ENCODE data around the gene SRMS. TPM values are rescaled to one million over a fixed set of nuclear protein-coding genes. Genes with fewer than 3 reads are reported as not detected.

SRMS gene
- total and polyA plus RNA-seq, 4 donors = 0.06 TPM; not detected in 3

DNA sequence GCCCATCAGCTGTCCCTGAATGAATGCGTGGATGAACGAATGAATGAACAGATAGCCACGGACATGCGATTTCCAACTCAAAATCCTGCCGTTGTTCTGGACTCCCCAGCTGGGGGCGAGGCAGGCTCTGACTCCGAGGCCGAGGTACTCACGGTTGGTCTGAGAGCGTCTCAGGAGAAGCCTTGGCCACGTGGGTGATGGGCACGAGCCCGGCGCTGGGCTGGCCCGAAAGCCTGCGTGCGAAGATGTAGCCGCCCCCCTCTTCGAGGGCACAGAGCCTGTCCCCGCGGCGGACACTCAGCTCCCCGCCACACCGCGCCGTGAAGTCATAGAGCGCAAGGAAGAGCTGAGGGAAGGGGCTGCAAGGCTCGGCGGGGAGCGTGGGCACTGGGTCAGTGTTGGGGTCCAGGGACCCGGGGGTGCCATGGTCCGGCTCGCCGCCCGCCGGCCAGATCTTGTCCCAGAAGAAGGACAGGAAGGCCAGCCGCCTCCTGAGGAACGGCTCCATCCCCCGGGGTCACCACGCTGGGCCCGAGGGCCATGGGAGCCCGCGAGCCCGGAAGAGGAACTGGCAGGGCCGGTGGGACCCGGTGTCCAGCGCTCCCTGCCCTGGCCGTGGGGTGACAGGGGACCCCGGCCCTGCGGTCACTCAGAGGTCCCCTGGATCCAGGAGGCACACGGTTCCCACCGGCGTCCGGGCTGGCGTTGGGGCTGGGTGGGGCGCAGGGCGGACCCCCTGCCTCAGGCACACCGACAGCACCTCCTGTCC is 409 bp downstream of the SRMS start:
- WGBS, 2 donors = 48 to 70% methylated on average over 50 to 58 of the region's 58 CpGs
- DNase-seq = no peak
- Histone ChIP-seq H3K27ac (ENCODE audit: low read depth in 1 of 2, low read length in 1 of 2) (no peak overlapping the region), H3K9me3 (ENCODE audit: control insufficient read depth in 4 of 4, insufficient read depth in 3 of 4, low read length in 3 of 4) (no peaks in the 10 kb centered on the region), H3K4me3 (no peak overlapping the region), H3K9ac (ENCODE audit: insufficient read depth in 1 of 2, low read length in 2 of 2) (no peak overlapping the region), H3K27me3 (ENCODE audit: control insufficient read depth in 3 of 3, insufficient read depth in 3 of 3, low read length in 2 of 3) (peaks cover 0 to 28% (median 12%) of the 10 kb centered on the region in 3 donors), H3K4me1 (ENCODE audit: control insufficient read depth in 5 of 5, insufficient read depth in 5 of 5, low read length in 5 of 5) (no peaks in the 10 kb centered on the region), H3K36me3 (ENCODE audit: control insufficient read depth in 4 of 4, insufficient read depth in 4 of 4, low read length in 4 of 4) (no peaks in the 10 kb centered on the region)
- ATAC-seq (ENCODE audit: insufficient read depth, low FRiP score) = no peak
- TF ChIP-seq, protein P1, sequence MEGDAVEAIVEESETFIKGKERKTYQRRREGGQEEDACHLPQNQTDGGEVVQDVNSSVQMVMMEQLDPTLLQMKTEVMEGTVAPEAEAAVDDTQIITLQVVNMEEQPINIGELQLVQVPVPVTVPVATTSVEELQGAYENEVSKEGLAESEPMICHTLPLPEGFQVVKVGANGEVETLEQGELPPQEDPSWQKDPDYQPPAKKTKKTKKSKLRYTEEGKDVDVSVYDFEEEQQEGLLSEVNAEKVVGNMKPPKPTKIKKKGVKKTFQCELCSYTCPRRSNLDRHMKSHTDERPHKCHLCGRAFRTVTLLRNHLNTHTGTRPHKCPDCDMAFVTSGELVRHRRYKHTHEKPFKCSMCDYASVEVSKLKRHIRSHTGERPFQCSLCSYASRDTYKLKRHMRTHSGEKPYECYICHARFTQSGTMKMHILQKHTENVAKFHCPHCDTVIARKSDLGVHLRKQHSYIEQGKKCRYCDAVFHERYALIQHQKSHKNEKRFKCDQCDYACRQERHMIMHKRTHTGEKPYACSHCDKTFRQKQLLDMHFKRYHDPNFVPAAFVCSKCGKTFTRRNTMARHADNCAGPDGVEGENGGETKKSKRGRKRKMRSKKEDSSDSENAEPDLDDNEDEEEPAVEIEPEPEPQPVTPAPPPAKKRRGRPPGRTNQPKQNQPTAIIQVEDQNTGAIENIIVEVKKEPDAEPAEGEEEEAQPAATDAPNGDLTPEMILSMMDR (IDR thresholded peaks at IDR 0.05; ENCODE audit: control extremely low read depth, extremely low read depth) = no peak

DNA sequence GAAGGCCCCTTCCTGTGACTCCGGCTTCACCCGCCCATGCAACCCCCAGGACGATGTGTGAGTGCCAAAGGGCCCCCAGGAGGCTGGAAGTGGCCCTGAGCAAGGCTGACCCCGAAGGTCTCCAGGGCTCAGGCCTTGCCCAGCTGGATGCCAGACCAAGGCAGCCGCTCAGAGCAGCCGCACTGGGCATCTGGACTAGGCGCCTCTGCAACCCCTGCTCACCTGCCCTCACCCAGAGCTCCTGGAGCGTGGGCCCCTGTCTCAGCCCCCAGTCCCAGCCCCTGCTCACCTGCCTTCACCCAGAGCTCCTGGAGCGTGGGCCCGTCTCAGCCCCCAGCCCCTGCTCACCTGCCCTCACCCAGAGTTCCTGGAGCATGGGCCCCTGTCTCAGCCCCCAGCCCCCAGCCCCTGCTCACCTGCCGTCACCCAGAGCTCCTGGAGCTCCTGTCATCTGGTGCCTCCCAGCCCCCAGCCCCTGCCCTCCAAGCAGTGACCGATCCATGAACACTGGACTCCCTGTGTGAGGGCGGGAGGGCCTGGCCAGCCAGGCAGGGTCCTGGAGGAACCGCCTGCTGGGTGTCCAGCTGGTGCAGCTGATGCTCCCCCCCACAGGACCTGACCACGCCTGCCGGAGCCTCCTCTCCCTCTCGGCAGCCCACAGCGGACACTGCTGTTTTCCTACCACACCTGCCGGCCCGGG is 1.1 kb downstream of the SRMS start:
- H3K9ac ChIP-seq (ENCODE audit: insufficient read depth in 1 of 2, low read length in 2 of 2) = no peak overlapping the region
- peaks cover 0 to 28% (median 12%) of the 10 kb centered on the region in 3 donors for H3K27me3 ChIP-seq (ENCODE audit: control insufficient read depth in 3 of 3, insufficient read depth in 3 of 3, low read length in 2 of 3)
- ATAC-seq (ENCODE audit: insufficient read depth, low FRiP score) (no peak), DNase-seq (no peak)
- no peak overlapping the region for H3K27ac ChIP-seq (ENCODE audit: low read depth in 1 of 2, low read length in 1 of 2)
- H3K9me3 ChIP-seq (ENCODE audit: control insufficient read depth in 4 of 4, insufficient read depth in 3 of 4, low read length in 3 of 4) = no peaks in the 10 kb centered on the region
- H3K36me3 ChIP-seq (ENCODE audit: control insufficient read depth in 4 of 4, insufficient read depth in 4 of 4, low read length in 4 of 4) = no peaks in the 10 kb centered on the region
- H3K4me3 ChIP-seq = no peak overlapping the region
- TF ChIP-seq, protein P1 (IDR thresholded peaks at IDR 0.05; ENCODE audit: control extremely low read depth, extremely low read depth) = no peak
- H3K4me1 ChIP-seq (ENCODE audit: control insufficient read depth in 5 of 5, insufficient read depth in 5 of 5, low read length in 5 of 5) = no peaks in the 10 kb centered on the region
- 76 to 87% methylated on average over 18 to 20 of the region's 20 CpGs for WGBS, 2 donors

DNA sequence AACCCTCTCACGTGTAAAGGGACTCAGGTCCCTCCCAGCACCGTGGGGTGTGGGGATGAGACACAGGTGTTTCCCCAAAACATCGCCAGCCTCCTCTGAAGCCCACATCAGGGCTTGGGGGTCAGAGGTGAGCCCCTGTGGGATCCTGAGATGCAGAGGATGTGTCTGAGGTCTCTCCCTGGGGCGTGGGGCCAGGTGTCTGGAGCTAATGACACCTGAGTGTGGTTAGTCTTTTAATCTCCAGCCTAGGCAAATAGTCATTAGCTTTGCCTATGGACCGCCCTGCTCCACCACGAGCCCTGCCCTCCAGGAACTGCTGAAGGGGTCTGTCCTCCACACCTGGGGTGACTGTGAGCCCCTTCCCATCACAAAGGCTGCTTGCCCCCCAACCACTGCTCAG is 1.7 kb downstream of the SRMS start:
- WGBS, 2 donors = 55 to 59% methylated on average over 6 of the region's 6 CpGs
- Histone ChIP-seq H3K27me3 (ENCODE audit: control insufficient read depth in 3 of 3, insufficient read depth in 3 of 3, low read length in 2 of 3) (peaks cover 0 to 28% (median 7%) of the 10 kb centered on the region in 3 donors), H3K9me3 (ENCODE audit: control insufficient read depth in 4 of 4, insufficient read depth in 3 of 4, low read length in 3 of 4) (no peaks in the 10 kb centered on the region), H3K4me1 (ENCODE audit: control insufficient read depth in 5 of 5, insufficient read depth in 5 of 5, low read length in 5 of 5) (no peaks in the 10 kb centered on the region), H3K27ac (ENCODE audit: low read depth in 1 of 2, low read length in 1 of 2) (no peak overlapping the region), H3K4me3 (no peak overlapping the region), H3K36me3 (ENCODE audit: control insufficient read depth in 4 of 4, insufficient read depth in 4 of 4, low read length in 4 of 4) (no peaks in the 10 kb centered on the region), H3K9ac (ENCODE audit: insufficient read depth in 1 of 2, low read length in 2 of 2) (no peak overlapping the region)
- TF ChIP-seq, protein P1 (IDR thresholded peaks at IDR 0.05; ENCODE audit: control extremely low read depth, extremely low read depth) = no peak
- DNase-seq (no peak), ATAC-seq (ENCODE audit: insufficient read depth, low FRiP score) (no peak)

Data from lung (tissue), 12 donors.